ENCODE measurements around the gene LRRC49.

DNA sequence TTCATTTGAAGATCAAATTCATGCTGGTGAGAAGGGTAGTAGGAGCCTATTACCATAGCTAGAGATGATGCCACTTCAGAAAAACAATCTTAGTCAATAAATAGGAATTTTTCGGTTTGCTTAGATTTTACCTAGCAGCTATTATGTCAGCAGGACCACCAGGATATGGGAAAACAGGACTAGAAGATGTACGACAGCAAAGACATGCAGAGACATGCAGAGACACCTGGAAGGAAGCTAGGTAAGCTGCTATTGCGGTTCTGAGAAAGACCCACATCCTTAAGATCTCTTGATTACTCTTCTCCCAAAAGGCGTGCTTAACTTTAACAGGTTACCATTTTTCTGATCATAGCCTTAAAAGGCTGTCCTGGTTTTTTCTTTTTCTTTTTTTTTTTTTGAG, 157.8 kb downstream of the LRRC49 start:
- TF ChIP-seq, protein P1, sequence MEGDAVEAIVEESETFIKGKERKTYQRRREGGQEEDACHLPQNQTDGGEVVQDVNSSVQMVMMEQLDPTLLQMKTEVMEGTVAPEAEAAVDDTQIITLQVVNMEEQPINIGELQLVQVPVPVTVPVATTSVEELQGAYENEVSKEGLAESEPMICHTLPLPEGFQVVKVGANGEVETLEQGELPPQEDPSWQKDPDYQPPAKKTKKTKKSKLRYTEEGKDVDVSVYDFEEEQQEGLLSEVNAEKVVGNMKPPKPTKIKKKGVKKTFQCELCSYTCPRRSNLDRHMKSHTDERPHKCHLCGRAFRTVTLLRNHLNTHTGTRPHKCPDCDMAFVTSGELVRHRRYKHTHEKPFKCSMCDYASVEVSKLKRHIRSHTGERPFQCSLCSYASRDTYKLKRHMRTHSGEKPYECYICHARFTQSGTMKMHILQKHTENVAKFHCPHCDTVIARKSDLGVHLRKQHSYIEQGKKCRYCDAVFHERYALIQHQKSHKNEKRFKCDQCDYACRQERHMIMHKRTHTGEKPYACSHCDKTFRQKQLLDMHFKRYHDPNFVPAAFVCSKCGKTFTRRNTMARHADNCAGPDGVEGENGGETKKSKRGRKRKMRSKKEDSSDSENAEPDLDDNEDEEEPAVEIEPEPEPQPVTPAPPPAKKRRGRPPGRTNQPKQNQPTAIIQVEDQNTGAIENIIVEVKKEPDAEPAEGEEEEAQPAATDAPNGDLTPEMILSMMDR (IDR thresholded peaks at IDR 0.05; ENCODE audit: low read depth, low read length), result no peak
- TF ChIP-seq EZH2phosphoT487 (IDR thresholded peaks at IDR 0.05; ENCODE audit: low read depth), result no peak
